Measurements from ENCODE around the gene PABPN1L.

Gene PABPN1L

GRCh38 chr16:88866151-88866920 is at the start of gene PABPN1L:
Gene PABPN1L, minus strand, starts transcription at chr16:88866660. Its CDS starts 54 bp downstream, at chr16:88866606.
- DNase-seq (ENCODE audit: low spot score) = no peak

GRCh38 chr16:88915639-88916327 is 49.3 kb upstream of the PABPN1L start:
- no peak for DNase-seq (ENCODE audit: low spot score)

GRCh38 chr16:88914750-88915368 is 48.4 kb upstream of the PABPN1L start:
- DNase-seq (ENCODE audit: low spot score) = no peak

GRCh38 chr16:88913870-88914269 is 47.4 kb upstream of the PABPN1L start:
- no peak for DNase-seq (ENCODE audit: low spot score)

- DNase-seq (ENCODE audit: low spot score) = no peak
Observed at GRCh38 chr16:88913001-88913612, 46.6 kb upstream of the PABPN1L start.

GRCh38 chr16:88912556-88912955 is 46.1 kb upstream of the PABPN1L start:
- no peak for DNase-seq (ENCODE audit: low spot score)

GRCh38 chr16:88911946-88912310 is 45.5 kb upstream of the PABPN1L start:
- no peak for DNase-seq (ENCODE audit: low spot score)

GRCh38 chr16:88911136-88911945 is 44.9 kb upstream of the PABPN1L start:
- DNase-seq (ENCODE audit: low spot score) = no peak

- DNase-seq (ENCODE audit: low spot score) = no peak
Observed at GRCh38 chr16:88910284-88911135, 44.0 kb upstream of the PABPN1L start.

GRCh38 chr16:88909431-88910210 is 43.2 kb upstream of the PABPN1L start:
- DNase-seq (ENCODE audit: low spot score) = no peak

GRCh38 chr16:88908307-88908706 is 41.8 kb upstream of the PABPN1L start:
- no peak for DNase-seq (ENCODE audit: low spot score)

GRCh38 chr16:88907768-88908167 is 41.3 kb upstream of the PABPN1L start:
- no peak for DNase-seq (ENCODE audit: low spot score)

- no peak for DNase-seq (ENCODE audit: low spot score)
Observed at GRCh38 chr16:88906535-88907105, 40.2 kb upstream of the PABPN1L start.

- DNase-seq (ENCODE audit: low spot score) = no peak
Observed at GRCh38 chr16:88906020-88906419, 39.6 kb upstream of the PABPN1L start.

GRCh38 chr16:88905563-88905962 is 39.1 kb upstream of the PABPN1L start:
- DNase-seq (ENCODE audit: low spot score) = no peak

GRCh38 chr16:88904676-88905365 is 38.4 kb upstream of the PABPN1L start:
- DNase-seq (ENCODE audit: low spot score) = no peak

GRCh38 chr16:88903267-88903666 is 36.8 kb upstream of the PABPN1L start:
- no peak for DNase-seq (ENCODE audit: low spot score)

GRCh38 chr16:88902744-88903143 is 36.3 kb upstream of the PABPN1L start:
- no peak for DNase-seq (ENCODE audit: low spot score)

GRCh38 chr16:88901718-88902337 is 35.4 kb upstream of the PABPN1L start:
- no peak for DNase-seq (ENCODE audit: low spot score)

Data from globus pallidus (tissue), 1 donor.